Measurements from ENCODE around the gene GPR17. TPM values are rescaled to one million over a fixed set of nuclear protein-coding genes. Genes with fewer than 3 reads are reported as not detected.

Gene GPR17
- total and polyA plus RNA-seq, 8 donors = 0.24 to 3.6 (median 1.1) TPM

GRCh38 chr2:127615511-127616166 lies 30.3 kb upstream of the GPR17 start:
- intact Hi-C loops (cut with DNase I) = no loop called here

GRCh38 chr2:127618551-127619202 lies 27.3 kb upstream of the GPR17 start:
- Histone ChIP-seq H3K4me1 (no peaks in the 10 kb centered on the region), H3K9me3 (peaks cover 0 to under 1% of the 10 kb centered on the region in 2 donors), H3K4me3 (no peak overlapping the region), H3K27me3 (no peaks in the 10 kb centered on the region), H3K27ac (no peak overlapping the region), H3K36me3 (no peaks in the 10 kb centered on the region)
- ATAC-seq = no peak
- intact Hi-C loops (cut with DNase I) = no loop called here
- TF ChIP-seq CTCF (IDR thresholded peaks at IDR 0.05) = no peak
- peak in 1 of 4 donors; percentile 5 for DNase-seq

More at GRCh38 chr2:127615511-127616166, 30.3 kb upstream of the GPR17 start:
- H3K4me1 ChIP-seq = no peaks in the 10 kb centered on the region
- no peaks in the 10 kb centered on the region for H3K36me3 ChIP-seq
- H3K9me3 ChIP-seq = peaks cover 0 to 22% of the 10 kb centered on the region in 2 donors
- DNase-seq (peak in 1 of 4 donors; percentile 17), ATAC-seq (no peak)
- H3K4me3 ChIP-seq = no peak overlapping the region
- no peak for TF ChIP-seq CTCF (IDR thresholded peaks at IDR 0.05)
- no peaks in the 10 kb centered on the region for H3K27me3 ChIP-seq
- no peak overlapping the region for H3K27ac ChIP-seq

GRCh38 chr2:127619203-127619590 lies 26.8 kb upstream of the GPR17 start:
- DNase-seq = peak in 1 of 4 donors; percentile 14
- Histone ChIP-seq H3K27me3 (no peaks in the 10 kb centered on the region), H3K9me3 (no peaks in the 10 kb centered on the region), H3K27ac (no peak overlapping the region), H3K36me3 (no peaks in the 10 kb centered on the region), H3K4me1 (no peaks in the 10 kb centered on the region), H3K4me3 (no peak overlapping the region)
- no peak for TF ChIP-seq CTCF (IDR thresholded peaks at IDR 0.05)
- intact Hi-C loops (cut with DNase I) = no loop called here
- no peak for ATAC-seq

GRCh38 chr2:127619877-127620705 lies 25.9 kb upstream of the GPR17 start:
- ATAC-seq (no peak), DNase-seq (peak in 1 of 4 donors; percentile 17)
- no peak overlapping the region for H3K4me3 ChIP-seq
- no peaks in the 10 kb centered on the region for H3K27me3 ChIP-seq
- H3K9me3 ChIP-seq = no peaks in the 10 kb centered on the region
- TF ChIP-seq CTCF (IDR thresholded peaks at IDR 0.05) = no peak
- no peaks in the 10 kb centered on the region for H3K4me1 ChIP-seq
- H3K27ac ChIP-seq = no peak overlapping the region
- intact Hi-C loops (cut with DNase I) = no loop called here
- H3K36me3 ChIP-seq = no peaks in the 10 kb centered on the region

GRCh38 chr2:127620866-127621265 lies 25.1 kb upstream of the GPR17 start:
- ATAC-seq = no peak

More at GRCh38 chr2:127620866-127621265, 25.1 kb upstream of the GPR17 start:
- Histone ChIP-seq H3K4me1 (no peaks in the 10 kb centered on the region), H3K27ac (no peak overlapping the region), H3K27me3 (no peaks in the 10 kb centered on the region), H3K36me3 (no peaks in the 10 kb centered on the region), H3K9me3 (no peaks in the 10 kb centered on the region), H3K4me3 (no peak overlapping the region)
- intact Hi-C loops (cut with DNase I) = no loop called here
- TF ChIP-seq CTCF (IDR thresholded peaks at IDR 0.05) = no peak
- DNase-seq = no peak

Data from left lung (tissue), 10 donors.